Measurements from ENCODE around the gene SEZ6L.

The SEZ6L gene

GRCh38 chr22:26298605-26299310 is 129.5 kb downstream of the SEZ6L start:
- DNase-seq (ENCODE audit: low read depth) = no peak

GRCh38 chr22:26302726-26303125 is 133.5 kb downstream of the SEZ6L start:
- DNase-seq (ENCODE audit: low read depth) = no peak

GRCh38 chr22:26303475-26303874 is 134.2 kb downstream of the SEZ6L start:
- DNase-seq (ENCODE audit: low read depth) = no peak

DNA sequence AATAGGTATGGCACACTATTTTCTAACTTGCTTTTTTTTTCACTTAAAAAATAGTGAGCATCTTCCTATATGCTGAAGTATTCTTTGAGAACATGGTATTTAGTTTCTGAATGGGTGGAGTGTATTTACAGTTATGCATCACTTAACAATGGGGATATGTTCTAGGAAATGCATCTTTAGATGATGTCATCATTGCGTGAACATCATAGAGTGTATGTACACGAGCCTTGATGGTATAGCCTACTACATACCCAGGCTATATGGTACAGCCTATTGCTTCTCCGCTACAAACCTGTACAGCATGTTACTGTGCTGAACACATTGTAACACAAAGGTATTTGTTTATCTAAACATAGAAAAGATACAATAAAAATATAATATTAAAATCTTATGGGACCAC is 135.5 kb downstream of the SEZ6L start:
- no peak for DNase-seq (ENCODE audit: low read depth)

DNA sequence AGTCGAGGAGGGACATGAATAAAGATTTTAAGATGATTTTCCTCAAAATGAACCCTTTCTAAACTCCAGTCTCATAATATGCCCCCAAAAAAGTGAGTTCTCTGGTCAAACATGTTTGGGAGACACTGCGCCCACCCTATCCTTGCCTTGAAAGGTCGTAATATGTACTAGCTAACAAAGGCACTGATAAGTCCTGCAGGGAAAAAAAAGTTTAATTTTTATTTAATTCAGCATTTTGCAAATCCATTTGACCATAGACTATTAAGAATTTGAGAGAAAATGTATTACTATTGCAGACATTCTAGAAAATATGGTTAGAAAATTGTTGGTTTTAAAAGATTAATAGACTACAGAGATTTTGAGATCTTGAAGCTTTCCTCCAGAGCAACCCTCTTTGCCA is 139.2 kb downstream of the SEZ6L start:
- no peak for DNase-seq (ENCODE audit: low read depth)

- DNase-seq (ENCODE audit: low read depth) = no peak
Measured at GRCh38 chr22:26310616-26311015, 141.4 kb downstream of the SEZ6L start.

GRCh38 chr22:26313291-26313690 is 144.0 kb downstream of the SEZ6L start:
- DNase-seq (ENCODE audit: low read depth) = no peak

DNA sequence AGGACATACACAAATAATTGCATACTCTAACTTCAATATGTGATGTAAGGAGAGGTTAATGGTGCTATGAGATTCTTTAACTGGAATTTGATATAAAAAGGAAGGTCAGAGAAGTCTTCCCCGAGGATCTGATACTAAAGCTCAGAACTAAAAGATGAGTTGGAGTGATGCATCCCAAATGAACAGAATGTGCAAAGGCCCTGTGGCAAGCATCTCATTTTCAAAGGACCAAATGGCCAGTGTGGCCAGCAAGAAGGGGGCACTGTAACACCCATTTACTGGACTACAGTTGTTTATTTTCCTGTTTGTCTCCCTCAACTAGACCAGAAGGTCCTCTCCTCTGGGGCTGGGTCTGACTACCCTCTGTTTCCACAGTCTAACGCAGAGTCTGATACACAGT is 144.9 kb downstream of the SEZ6L start:
- no peak for DNase-seq (ENCODE audit: low read depth)

DNA sequence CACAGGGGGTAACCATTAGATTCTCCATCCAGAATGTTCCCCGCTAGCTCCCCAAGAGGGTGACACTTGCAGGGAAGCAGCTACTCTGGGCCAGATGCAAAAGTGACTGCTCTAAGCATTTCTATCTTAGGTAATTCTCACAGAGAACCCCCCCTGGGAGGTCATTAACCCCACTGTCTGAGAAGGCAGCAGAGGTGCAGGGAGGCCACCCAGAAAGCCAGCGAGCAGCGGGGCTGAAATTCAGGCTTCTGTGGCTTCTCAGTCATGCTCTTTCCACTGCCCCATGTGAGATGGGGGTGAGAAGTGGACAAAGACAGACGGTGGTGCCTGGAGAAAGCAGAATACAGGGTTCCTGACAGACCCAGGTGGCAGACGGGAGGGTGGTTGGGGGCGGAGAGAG is 145.4 kb downstream of the SEZ6L start:
- no peak for DNase-seq (ENCODE audit: low read depth)

DNA sequence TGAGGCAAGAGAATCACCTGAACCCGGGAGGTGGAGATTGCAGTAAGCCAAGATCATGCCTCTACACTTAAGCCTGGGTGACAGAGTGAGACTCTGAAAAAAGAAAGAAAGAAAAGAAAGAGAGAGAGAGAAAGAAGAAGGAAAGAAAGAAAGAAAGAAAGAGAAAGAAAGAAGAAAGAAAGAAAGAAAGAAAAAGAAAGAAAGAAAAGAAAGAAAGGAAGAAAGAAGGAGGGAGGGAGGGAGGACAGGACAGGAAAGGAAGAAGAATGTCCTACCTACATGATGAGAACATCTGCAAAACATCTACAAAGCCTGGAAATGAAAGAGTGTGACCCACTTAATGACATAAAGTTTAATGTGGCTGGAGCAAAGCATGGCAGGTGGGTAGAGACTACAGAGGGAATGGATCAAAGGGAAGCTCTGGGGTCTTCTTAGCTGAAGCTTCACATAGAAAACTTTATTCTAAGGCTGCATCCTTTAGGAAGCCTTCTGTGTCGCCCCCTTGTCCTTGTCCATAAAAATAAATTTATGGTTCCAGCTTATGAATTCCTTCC is 147.5 kb downstream of the SEZ6L start:
- no peak for DNase-seq (ENCODE audit: low read depth)

DNA sequence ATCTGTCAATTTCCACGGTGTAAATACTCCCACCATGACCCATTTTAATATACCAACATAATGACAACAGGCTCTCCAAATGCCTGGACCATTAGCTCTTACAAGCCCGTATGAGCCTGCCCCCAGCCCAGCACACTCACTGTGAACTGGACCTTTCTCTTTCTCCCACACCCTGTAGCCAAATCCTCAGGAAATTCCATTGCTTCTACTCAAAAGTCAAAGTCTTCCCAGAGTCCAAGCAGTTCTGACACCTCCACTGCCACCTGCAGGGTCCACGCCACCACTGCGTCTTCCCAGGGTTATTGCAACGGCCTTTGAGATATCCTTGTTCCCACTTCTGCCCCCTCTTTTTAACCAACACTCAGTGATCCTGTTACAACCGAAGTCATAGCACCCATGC is 149.7 kb downstream of the SEZ6L start:
- DNase-seq (ENCODE audit: low read depth) = peak; percentile 11

DNA sequence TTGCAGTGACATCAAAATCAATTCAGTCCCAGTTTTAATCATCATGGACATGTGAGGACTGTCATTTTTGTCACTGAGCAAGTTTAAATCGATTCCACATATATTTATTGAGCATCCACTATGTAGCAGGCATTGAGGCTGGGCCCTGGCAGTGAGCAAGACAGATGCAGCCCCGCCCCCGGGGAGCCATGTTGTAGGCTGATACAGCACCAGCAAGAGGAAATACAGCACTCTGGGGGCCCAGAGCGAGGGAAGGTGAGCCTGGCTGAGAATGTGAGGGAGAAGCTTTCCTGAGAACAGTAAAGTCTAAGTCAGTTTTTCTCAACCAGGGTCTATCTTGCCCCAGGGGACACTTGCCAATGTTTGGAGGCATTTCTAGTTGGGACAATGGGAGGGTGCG is 151.2 kb downstream of the SEZ6L start:
- no peak for DNase-seq (ENCODE audit: low read depth)

DNA sequence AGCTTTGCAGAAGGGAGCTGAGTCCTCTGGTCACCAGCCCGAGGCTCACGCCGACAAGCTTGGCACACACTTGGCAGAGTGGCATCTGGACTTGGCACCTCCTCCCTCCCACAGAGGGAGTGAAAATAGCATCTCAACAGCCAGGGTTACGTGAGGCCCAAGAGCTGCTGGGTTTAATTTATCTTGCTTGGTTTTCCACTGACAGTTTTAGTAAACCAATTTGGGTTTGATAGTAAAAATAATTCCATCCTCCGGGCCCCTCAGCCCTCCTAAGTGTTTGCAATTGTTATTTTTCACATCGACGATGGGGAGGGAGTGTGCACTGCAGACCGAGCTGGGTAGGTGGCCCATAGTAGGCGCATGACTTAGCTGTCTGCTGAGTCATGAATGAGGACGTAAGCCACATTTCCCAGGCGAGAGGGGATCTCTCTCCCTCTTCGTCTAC is 152.2 kb downstream of the SEZ6L start:
- peak; percentile 90 for DNase-seq (ENCODE audit: low read depth)

DNA sequence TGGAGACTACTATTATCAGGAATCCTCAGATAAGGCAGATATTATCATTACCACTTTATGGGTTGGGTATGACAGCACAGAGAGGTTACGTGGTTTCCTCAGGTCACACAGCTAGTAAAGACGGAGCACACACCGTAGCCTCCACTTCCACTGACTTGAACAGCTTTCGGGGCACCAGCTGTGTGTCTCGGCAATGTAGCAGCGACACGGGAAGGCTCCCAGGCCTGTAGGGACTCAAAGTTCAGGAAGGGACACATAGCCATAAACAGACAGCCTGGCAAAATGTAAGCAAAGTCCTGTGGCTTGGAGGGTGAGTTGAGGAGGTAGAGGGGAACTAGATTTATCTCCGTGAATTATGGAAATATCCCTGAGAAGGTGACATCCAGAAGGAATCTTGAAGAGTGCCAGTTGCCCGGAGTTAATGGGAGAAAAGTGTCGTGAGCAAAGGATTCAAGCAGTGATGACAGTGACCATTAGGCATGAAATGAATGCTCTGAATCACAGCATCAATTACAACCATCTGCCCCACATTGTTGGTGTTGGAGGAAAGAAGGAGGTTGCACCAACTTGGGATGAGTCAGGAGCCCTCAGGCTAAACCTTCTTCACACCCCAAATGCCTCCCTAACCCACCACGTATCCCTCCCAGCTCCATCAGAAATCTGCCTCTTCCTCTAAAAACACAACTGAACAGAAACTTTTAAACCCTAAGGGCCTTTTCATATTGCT is 153.1 kb downstream of the SEZ6L start:
- DNase-seq (ENCODE audit: low read depth) = peak; percentile 97

GRCh38 chr22:26323013-26323412 is 153.8 kb downstream of the SEZ6L start:
- peak; percentile 15 for DNase-seq (ENCODE audit: low read depth)

GRCh38 chr22:26324150-26324549 is 154.9 kb downstream of the SEZ6L start:
- DNase-seq (ENCODE audit: low read depth) = no peak

GRCh38 chr22:26325641-26326040 is 156.4 kb downstream of the SEZ6L start:
- DNase-seq (ENCODE audit: low read depth) = peak; percentile 65

GRCh38 chr22:26326803-26327202 is 157.5 kb downstream of the SEZ6L start:
- DNase-seq (ENCODE audit: low read depth) = no peak

DNA sequence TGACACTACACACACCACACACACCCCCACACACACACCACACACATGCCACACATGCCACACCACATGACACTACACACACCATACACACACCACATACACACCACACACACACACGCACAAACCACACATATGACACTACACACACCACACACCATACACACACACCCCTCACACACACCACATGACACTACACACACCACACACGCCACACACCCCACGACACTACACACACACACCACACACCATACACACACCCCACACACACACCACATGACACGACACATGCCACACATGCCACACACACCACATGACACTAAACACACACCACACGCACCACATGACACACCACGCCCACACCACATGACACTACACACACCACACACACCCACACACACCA is 158.0 kb downstream of the SEZ6L start:
- no peak for DNase-seq (ENCODE audit: low read depth)

- no peak for DNase-seq (ENCODE audit: low read depth)
Measured at GRCh38 chr22:26328221-26328620, 159.0 kb downstream of the SEZ6L start.

DNA sequence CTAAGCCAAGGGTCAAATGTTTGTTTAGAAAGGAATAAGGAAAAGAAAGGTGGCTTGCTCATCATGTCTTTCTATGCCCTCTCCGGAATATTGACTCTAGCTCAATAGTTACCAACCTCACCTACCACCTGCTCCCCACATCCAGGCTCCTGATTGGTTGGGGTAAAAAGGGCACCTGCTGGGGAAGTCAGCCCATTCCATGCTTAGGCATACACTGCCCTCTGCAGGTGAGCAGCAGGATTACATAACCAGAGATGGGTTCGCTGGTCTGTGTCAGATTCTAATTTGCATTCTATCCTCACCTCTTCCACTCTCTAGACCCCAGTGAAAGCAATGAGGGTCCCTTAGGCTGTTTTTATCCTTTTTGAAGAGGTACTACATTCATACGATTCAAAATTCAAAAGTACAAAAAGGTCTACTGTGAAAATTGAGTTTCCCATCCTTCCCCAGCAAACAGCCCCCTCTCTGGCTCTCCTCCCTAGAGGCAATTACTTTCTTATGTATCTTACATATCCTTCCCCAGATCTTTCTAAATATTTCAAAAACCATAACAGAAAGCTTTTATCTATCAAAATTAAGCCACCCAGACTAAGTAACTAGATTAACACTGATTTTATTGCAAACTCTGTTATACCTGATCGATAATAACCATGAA is 161.8 kb downstream of the SEZ6L start:
- DNase-seq (ENCODE audit: low read depth) = peak; percentile 16

DNA sequence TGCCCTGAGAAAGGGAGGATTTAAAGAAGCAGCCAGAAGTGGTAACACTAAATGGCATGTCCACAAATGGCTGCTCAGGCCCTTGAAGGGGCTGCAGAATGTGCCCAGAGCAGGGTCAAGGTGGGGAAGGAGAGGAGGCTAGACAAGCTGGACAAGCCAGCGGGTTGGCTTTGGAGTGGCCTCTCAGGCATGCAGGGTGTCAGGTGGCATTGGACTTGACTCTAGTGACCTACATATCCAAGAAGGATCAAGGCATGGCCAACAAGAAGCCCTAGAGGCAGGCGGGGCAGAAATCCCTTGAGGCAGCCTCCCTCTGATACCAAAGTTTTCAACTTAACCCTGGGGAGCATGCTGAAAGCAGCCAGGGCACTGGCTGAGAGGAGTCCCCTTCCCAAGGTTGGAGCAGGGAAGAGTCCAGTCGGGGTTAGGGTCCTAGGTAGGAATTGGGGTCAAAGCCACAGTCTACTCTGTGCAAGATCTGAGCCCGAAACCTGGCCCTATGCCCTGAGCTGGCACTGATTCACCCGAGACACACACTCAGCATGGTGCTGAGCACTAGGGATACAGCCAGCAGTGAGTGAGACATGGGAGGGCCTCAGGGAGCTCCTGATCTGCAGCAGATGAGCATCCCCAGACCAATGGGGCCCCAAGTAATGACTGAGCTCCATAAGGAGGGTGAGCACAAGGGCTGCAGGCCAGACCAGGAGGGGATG is 164.0 kb downstream of the SEZ6L start:
- no peak for DNase-seq (ENCODE audit: low read depth)
